ENCODE results near the gene ATP6V0E1. TPM values are rescaled to one million over a fixed set of nuclear protein-coding genes. Genes with fewer than 3 reads are reported as not detected.

The ATP6V0E1 gene
- total RNA-seq, 4 donors from 2014 or later = 46.2 to 175 (median 110) TPM

DNA sequence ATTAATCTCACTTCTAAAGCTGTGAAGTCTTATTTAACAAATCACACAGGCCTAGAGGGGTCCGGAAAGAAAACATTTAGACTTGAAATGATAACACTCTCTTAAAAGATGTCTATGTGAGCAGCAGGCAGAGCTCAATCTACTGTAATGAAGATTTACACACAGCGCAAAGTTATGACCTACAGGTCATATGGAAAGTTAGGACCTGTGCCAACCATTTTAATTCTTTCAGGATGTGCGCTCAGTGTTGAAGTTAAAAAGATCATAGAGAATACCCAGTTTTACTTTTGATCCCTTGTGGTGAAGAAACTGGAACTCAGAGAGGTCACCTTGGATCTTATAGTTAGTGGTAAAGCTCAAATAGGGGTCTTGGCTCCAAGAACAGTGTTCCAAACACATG is 69.5 kb downstream of the ATP6V0E1 start:
- Histone ChIP-seq H3K27me3 (no peaks in the 10 kb centered on the region), H3K36me3 (no peaks in the 10 kb centered on the region), H3K4me3 (no peak overlapping the region), H3K9me3 (no peaks in the 10 kb centered on the region), H3K4me1 (peaks cover 0 to 7% (median 3%) of the 10 kb centered on the region in 4 donors), H3K27ac (no peak overlapping the region)
- no peak for DNase-seq
- TF ChIP-seq POLR2A (IDR thresholded peaks at IDR 0.05) = no peak
- no peak for TF ChIP-seq CTCF (IDR thresholded peaks at IDR 0.05)

GRCh38 chr5:173055042-173055721 is 71.6 kb downstream of the ATP6V0E1 start:
- Histone ChIP-seq H3K4me1 (peaks cover 0 to 19% (median 3%) of the 10 kb centered on the region in 4 donors), H3K36me3 (no peaks in the 10 kb centered on the region), H3K27ac (peak overlapping the region in 2 of 4 donors; percentile 95 to 100), H3K4me3 (peak overlapping the region; percentile 91 to 100 (median 99)), H3K9me3 (no peaks in the 10 kb centered on the region), H3K27me3 (no peaks in the 10 kb centered on the region)
- no peak for DNase-seq
- no peak for TF ChIP-seq POLR2A (IDR thresholded peaks at IDR 0.05)
- TF ChIP-seq CTCF (IDR thresholded peaks at IDR 0.05) = no peak

- H3K27ac ChIP-seq = peak overlapping the region; percentile 95 to 100 (median 98)
- no peak for DNase-seq
- TF ChIP-seq POLR2A (IDR thresholded peaks at IDR 0.05) (no peak), CTCF (IDR thresholded peaks at IDR 0.05) (no peak)
- H3K36me3 ChIP-seq = no peaks in the 10 kb centered on the region
- peaks cover 0 to 21% (median 3%) of the 10 kb centered on the region in 4 donors for H3K4me1 ChIP-seq
- no peaks in the 10 kb centered on the region for H3K27me3 ChIP-seq
- H3K9me3 ChIP-seq = no peaks in the 10 kb centered on the region
- peak overlapping the region; percentile 91 to 100 (median 99) for H3K4me3 ChIP-seq
These were observed 72.1 kb downstream of the ATP6V0E1 start for GRCh38 chr5:173055722-173055982.

- peak within 1 kb of the TSS; percentile 91 to 100 (median 99) for H3K4me3 ChIP-seq
- H3K27ac ChIP-seq = peak within 1 kb of the TSS; percentile 95 to 100 (median 98)
- no peaks in the 10 kb centered on the region for H3K9me3 ChIP-seq
- no peaks in the 10 kb centered on the region for H3K36me3 ChIP-seq
- TF ChIP-seq POLR2A (IDR thresholded peaks at IDR 0.05) (peak in 1 of 2 donors; percentile 12), CTCF (IDR thresholded peaks at IDR 0.05) (no peak)
- DNase-seq = peak; percentile 96 to 99 (median 99)
- no peaks in the 10 kb centered on the region for H3K27me3 ChIP-seq
- peaks cover 0 to 25% (median 3%) of the 10 kb centered on the region in 4 donors for H3K4me1 ChIP-seq
These were observed 72.6 kb downstream of the ATP6V0E1 start, which contains the start of gene CREBRF for GRCh38 chr5:173055983-173056782. Gene CREBRF (plus strand): TSS chr5:173056352. CDS start chr5:173080776, 24,424 bp downstream.

DNA sequence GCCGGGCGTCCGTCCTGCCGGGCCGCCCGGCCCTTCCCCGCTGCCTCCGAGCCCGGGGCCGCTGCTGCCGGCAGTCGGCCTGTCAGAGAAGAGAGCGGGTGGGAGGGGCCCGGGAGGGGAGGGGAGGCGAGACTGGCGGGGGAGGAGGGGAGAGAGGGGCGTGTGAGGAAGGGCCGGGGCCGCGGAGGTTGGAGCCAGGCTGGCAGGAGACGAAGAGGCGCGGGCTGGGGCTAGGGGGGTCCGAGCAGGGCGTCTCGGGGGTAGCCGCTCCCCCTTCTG is 73.2 kb downstream of the ATP6V0E1 start:
- DNase-seq = peak in 1 of 3 donors; percentile 84
- Histone ChIP-seq H3K27ac (peak overlapping the region; percentile 95 to 100 (median 98)), H3K27me3 (no peaks in the 10 kb centered on the region), H3K4me3 (peak overlapping the region; percentile 91 to 100 (median 99)), H3K9me3 (no peaks in the 10 kb centered on the region), H3K36me3 (no peaks in the 10 kb centered on the region), H3K4me1 (peaks cover 0 to 30% (median 4%) of the 10 kb centered on the region in 4 donors)
- TF ChIP-seq POLR2A (IDR thresholded peaks at IDR 0.05) (peak in 1 of 2 donors; percentile 8), CTCF (IDR thresholded peaks at IDR 0.05) (no peak)

All from Peyer's patch (tissue), 4 donors.